Motor neuron (in vitro differentiated cells): ENCODE data around the gene MYF6. TPM values are rescaled to one million over a fixed set of nuclear protein-coding genes. Genes with fewer than 3 reads are reported as not detected.
A peak's percentile ranks its signal among the peaks of the same experiment; 100 is the strongest.

Experiments
- ATAC-seq, 8 experiments: fragments of 200-7000 bp; cut with Tn5 transposase; replicated peaks in 6 of 8; 2 replicates each; pipeline ENCODE4 v1.8.0; 2021; ENCODE audit warnings: mild to moderate bottlenecking in 8 of 8, moderate library complexity in 8 of 8
- H3K27ac ChIP-seq, 2 donors: fragments of 250-450 bp; sonication (Bioruptor Pico); 2 replicates each; pipeline ENCODE4 v1.9.0; 2021; ENCODE audit warnings: antibody characterized with exemption in 2 of 2, mild to moderate bottlenecking in 2 of 2, moderate library complexity in 1 of 2
- H3K4me1 ChIP-seq, 2 donors: fragments of 250-450 bp; sonication (Bioruptor Pico); replicated peaks in 1 of 2; 2 replicates each; pipeline ENCODE4 v1.6.1; 2021; ENCODE audit warnings: antibody characterized with exemption in 2 of 2, mild to moderate bottlenecking in 2 of 2, moderate library complexity in 1 of 2
- H3K4me3 ChIP-seq, 5 donors: fragments of 250-450 bp; sonication (Bioruptor Pico); 2 replicates each; pipeline ENCODE4 v1.9.0; 2021; ENCODE audit warnings: antibody characterized with exemption in 5 of 5, mild to moderate bottlenecking in 5 of 5, moderate library complexity in 4 of 5
- WGBS, 10 experiments: fragments of 450-650 bp; shearing (Covaris generic); methylation state at CpG; one replicate each; pipeline ENCODE4 v1.0.0; 2022; 5-methylcytosine and 5-hydroxymethylcytosine counted together
- in situ Hi-C, 9 experiments: fragments of 400-800 bp; cut with MboI; loops; one replicate each; pipeline ENCODE4 v1.15.0; 2021; ENCODE audit warnings: low sequenced_read_pairs in 9 of 9, low pct_unique_long_range_greater_than_20kb in 2 of 9; ENCODE audit not compliant: unreplicated experiment in 9 of 9
- total RNA-seq, 8 experiments: library from RNA; unstranded; fragments of 300-600 nt; gene quantifications; 2 replicates each; pipeline versions ENCODE4 v1.2.3 to v1.2.4, GENCODE V29; 2022

MYF6 gene
- total RNA-seq, 8 experiments from 2014 or later, result 0.24 TPM; not detected in 7

DNA sequence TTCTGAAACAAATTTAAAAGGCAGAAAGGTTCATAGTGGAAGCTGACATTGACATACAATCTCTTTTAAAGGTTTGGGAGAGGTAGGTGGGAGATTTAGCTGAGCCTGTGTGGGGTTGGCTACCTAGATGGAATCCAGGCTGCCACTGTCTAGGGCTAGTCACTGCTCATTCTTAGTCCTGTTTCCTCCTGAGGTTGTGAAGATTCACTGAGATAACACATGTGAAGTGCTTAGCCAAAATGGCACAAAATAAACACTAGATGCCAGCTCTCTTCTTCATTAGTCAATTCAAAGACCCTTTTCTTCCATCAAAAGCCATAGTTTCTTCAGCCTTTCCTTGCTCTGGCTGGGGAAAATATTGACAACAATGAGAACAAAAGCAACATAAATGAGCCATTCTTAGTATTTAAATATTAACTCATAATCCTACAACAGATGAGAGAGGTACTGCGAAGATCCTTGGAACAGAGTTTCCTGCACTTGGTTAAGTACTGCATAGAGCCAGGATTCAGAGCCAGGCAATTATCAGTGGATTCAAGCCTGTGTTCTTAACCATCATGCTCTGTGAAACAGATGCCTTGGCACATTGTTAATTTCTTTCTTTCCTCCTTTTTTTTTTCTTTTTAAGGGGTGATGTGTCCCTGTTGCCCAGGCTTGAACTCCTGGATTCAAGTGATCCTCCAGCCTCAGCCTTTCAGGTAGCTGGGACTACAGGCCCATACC lies 3.5 kb downstream of the MYF6 start:
- no peak for ATAC-seq
- H3K27ac ChIP-seq, result no peak overlapping the region
- WGBS, 10 experiments, result 20 to 100% (median 86%) methylated on average over 1 of the region's 1 CpG; no CpG with 5 or more reads in 3 of the 10 experiments
- in situ Hi-C loops, result no loop called here
- no peak overlapping the region for H3K4me3 ChIP-seq
- no peaks in the 10 kb centered on the region for H3K4me1 ChIP-seq

DNA sequence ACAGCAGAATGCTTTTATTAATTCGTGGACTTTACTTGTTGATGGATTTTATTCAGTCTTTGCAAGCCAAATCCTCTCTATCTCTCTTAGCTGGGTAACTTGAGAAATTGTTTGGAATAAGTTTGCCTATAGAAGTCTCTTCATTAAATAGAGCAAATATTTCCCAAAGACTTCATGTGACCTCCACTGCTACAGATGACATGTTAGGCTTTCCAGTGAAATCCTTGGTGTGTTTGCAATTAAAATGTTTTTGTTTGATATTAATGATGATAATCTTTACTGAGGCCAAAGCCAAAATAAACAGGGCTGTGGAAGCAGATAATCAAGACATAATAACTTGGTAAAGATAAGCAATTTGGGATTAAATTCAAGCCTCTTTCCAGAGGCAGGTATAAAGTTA lies 4.4 kb downstream of the MYF6 start:
- 33 to 89% (median 67%) methylated on average over 1 of the region's 1 CpG; no CpG with 5 or more reads in 3 of the 10 experiments for WGBS, 10 experiments

DNA sequence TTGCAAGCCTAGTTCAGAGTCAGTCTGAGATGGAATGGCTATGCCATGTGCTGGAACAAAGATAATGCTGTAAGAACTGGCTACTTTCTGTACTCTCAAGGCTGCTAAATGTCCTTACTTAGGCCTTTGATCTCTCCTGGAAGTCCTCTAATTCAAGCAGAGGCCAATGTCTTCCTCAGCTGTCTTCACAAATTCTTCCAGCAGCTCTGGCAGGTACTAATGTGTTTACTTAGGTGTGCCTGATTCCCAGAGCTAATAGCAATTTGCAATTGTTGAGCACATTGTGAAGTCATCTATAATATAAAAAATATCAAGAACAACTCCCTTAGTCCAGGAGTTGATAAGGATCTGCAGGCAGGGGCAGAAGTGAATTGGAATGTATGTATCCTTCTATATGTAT lies 5.4 kb downstream of the MYF6 start:
- Histone ChIP-seq H3K27ac (no peak overlapping the region), H3K4me3 (no peak overlapping the region), H3K4me1 (no peaks in the 10 kb centered on the region)
- in situ Hi-C loops, result no loop called here
- no peak for ATAC-seq

More for the DNA sequence above, 4.4 kb downstream of the MYF6 start:
- in situ Hi-C loops, result no loop called here
- Histone ChIP-seq H3K4me3 (no peak overlapping the region), H3K27ac (no peak overlapping the region), H3K4me1 (no peaks in the 10 kb centered on the region)
- ATAC-seq, result no peak

DNA sequence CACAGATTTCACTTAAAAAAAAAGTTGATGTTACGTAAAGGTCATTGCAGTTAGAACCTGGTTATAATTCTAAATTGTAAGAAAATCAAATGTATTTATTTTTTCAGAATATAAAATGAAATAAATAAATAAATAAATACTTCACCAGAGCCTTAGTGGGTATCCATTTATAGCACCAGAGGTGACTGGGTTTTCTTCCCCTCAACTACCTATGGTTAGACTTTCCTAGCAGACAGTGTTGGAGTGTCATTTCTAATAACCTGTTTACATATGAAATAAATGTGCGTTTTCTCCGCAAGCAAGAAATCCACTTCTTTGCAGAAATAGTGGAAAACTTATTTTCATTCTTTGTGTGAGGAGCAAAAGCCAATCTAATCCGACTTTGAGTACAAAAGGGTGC lies 6.0 kb downstream of the MYF6 start:
- in situ Hi-C loops, result no loop called here
- Histone ChIP-seq H3K27ac (no peak overlapping the region), H3K4me3 (no peak overlapping the region), H3K4me1 (no peaks in the 10 kb centered on the region)
- 73 to 100% (median 84%) methylated on average over 1 to 4 of the region's 4 CpGs for WGBS, 10 experiments
- ATAC-seq, result no peak

DNA sequence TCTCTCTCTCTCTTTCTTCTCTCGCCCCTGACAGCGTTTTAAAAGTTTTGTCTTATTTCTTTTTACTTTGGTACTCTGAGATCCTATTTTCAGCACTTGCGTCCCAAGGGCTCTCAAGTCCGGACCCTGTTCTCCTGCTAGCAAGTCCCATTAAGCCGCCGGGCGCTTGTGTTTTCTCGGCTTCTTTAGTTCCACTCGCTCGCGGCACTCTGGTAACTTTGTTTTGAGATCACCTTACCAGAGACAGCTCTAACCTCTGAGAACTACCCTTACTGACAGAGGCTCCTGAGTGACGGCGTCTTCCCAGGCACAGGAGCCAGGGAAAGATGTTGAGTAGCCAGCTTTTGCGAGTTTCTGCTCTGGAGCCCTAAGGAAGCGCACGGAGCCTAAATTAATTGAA lies 6.6 kb downstream of the MYF6 start:
- H3K4me3 ChIP-seq, result no peak overlapping the region
- ATAC-seq, result no peak
- in situ Hi-C loops, result no loop called here
- H3K4me1 ChIP-seq, result no peaks in the 10 kb centered on the region
- H3K27ac ChIP-seq, result no peak overlapping the region
- 28 to 82% (median 52%) methylated on average over 3 to 15 of the region's 16 CpGs for WGBS, 10 experiments

DNA sequence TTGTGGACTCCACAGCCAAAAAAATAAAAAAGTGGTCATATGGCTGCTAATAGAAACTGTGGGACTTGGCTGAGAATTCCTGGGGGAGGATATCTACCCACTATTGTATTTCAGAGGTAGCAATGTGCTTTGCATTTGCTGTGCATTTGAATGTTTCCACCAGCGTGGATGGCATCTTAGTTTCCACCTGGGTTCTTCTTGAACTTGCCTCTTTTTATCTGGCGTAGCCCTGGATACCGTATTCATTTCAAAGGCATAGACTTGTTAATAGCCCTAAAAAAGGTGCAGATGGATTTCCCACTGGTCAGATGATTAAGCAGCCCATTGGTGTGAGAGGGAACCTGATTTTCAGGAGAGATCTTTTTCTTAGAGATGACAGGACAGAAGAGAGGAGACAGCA lies 7.4 kb downstream of the MYF6 start:
- in situ Hi-C loops, result no loop called here
- Histone ChIP-seq H3K27ac (no peak overlapping the region), H3K4me1 (no peaks in the 10 kb centered on the region), H3K4me3 (no peak overlapping the region)
- WGBS, 10 experiments, result 29 to 100% (median 58%) methylated on average over 1 to 3 of the region's 3 CpGs; no CpG with 5 or more reads in 4 of the 10 experiments
- ATAC-seq, result no peak

DNA sequence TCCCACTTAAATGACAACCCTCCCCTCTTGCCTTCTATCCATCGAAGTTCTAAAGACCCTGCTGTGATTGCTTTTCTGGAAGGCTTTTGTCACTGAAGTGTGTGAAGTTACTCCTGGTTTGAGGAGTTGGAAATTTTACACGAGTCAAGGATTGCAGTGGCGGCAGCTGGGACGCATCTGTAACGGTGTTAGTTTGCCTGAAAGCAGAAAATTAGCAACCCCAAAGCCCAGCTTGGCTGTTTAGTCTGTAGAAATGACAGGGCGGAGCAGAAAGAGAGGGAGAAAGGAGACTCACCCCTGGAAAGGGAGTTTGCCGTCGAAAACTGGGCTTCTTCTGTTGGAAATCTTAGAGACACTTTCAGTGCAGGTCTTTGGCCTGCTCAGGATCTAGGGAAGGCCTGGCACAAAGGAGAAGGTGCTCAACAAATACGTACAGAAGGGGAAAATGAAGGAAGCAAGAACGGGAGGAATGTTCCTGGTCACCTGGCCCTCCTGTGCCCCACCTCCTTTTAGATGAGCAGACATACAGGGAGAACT lies 8.3 kb downstream of the MYF6 start:
- ATAC-seq, result no peak
- H3K27ac ChIP-seq, result no peak overlapping the region
- WGBS, 10 experiments, result 25 to 80% (median 62%) methylated on average over 1 to 10 of the region's 10 CpGs; no CpG with 5 or more reads in 2 of the 10 experiments
- no peaks in the 10 kb centered on the region for H3K4me1 ChIP-seq
- in situ Hi-C loops, result no loop called here
- no peak overlapping the region for H3K4me3 ChIP-seq

DNA sequence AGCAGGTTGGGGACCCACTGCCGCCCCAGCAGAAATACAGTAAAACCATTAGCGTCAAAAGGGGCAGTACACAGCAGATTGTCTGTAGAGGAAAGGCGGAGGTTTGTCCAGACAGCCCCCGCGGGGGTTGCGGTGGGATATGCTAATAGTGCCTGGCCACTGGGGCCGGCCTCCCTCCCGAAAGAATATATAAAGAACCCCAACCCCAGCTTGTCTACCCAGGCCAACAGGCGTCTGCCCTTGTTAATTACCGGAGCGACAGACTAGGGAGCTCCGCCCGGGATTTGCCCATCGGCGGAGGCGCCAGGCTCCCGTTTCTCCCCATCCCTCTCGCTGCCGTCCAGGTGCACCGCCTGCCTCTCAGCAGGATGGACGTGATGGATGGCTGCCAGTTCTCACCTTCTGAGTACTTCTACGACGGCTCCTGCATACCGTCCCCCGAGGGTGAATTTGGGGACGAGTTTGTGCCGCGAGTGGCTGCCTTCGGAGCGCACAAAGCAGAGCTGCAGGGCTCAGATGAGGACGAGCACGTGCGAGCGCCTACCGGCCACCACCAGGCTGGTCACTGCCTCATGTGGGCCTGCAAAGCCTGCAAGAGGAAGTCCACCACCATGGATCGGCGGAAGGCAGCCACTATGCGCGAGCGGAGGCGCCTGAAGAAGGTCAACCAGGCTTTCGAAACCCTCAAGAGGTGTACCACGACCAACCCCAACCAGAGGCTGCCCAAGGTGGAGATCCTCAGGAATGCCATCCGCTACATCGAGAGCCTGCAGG lies 9.4 kb downstream of the MYF6 start, which contains the start of gene MYF5:
Gene MYF5, plus strand, starts transcription at position 217 of the 774 bp plus-strand sequence. Its CDS starts 152 bp downstream, at position 369.
- in situ Hi-C loops, result no loop called here
- no peak for ATAC-seq

DNA sequence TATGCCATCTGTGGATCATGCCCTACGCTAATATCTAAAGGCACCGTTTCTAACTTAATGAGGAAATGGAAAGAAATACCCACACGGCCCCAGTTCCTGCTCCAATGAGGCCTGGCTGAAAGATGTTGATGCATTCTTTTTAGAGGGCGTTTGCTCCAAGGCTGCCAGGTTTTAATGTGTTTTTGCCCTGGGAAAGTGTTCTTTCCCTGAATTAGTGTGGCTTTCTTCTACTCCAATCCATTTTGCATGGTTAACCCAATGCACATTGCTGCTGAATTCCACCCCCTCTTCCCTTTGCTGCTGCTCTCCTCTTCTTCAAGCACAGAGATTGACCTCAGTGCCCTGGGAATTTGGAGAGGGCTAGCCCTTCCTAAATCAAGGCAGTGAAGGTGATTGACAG lies 10.4 kb downstream of the MYF6 start:
- in situ Hi-C loops, result no loop called here
- no peak overlapping the region for H3K4me3 ChIP-seq
- ATAC-seq, result peak in 2 of 8 experiments; percentile 25 to 52
- H3K4me1 ChIP-seq, result no peaks in the 10 kb centered on the region
- no peak overlapping the region for H3K27ac ChIP-seq
- 10 to 100% (median 79%) methylated on average over 2 to 4 of the region's 4 CpGs; no CpG with 5 or more reads in 3 of the 10 experiments for WGBS, 10 experiments

More for the DNA sequence above, 9.4 kb downstream of the MYF6 start, which contains the start of gene MYF5:
- Histone ChIP-seq H3K27ac (no peak within 1 kb of the TSS), H3K4me1 (no peaks in the 10 kb centered on the region), H3K4me3 (no peak within 1 kb of the TSS)
- 50 to 94% (median 76%) methylated on average over 2 to 15 of the region's 45 CpGs; no CpG with 5 or more reads in 2 of the 10 experiments for WGBS, 10 experiments

DNA sequence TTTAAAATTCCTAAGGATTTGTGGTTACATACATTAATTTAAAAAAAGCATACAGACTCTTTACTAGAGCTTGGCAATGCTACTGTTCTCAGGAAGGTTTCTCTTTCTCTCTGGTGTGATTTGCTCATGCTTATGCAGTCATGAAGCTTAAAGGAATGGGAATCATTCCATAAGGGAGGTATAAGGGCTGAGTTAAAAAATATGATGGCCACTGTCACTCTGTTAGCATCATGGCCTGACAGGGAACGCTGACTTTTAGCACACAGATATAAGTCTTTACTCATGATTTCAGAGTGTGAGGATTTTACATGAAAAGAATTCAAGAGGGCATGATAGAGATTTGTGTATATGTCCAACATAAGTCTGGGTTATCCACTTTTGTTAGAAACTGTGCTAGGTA lies 13.1 kb downstream of the MYF6 start:
- no peak overlapping the region for H3K27ac ChIP-seq
- no peaks in the 10 kb centered on the region for H3K4me1 ChIP-seq
- H3K4me3 ChIP-seq, result no peak overlapping the region
- WGBS, 10 experiments, result 29 to 100% (median 87%) methylated on average over 1 of the region's 1 CpG; no CpG with 5 or more reads in 3 of the 10 experiments
- in situ Hi-C loops, result no loop called here
- no peak for ATAC-seq

DNA sequence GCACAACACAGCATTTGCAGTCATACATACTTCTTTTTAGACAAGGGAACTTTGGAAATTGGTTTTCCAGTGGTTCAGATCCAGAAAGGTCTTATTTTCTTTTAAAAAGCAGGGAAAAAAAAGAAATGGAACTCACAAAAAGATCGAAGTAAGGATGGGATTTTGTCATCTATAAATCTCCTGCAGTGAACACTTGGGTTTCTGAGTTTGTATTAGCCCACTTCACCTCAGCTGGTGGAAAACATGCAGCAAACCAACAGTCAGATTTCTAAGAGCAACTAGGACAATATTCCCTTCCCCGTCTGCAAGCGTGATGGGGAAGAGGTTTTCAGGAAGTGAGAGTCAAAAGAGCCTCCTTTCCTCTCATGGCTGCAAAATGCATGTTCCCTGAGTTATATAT lies 13.9 kb downstream of the MYF6 start:
- 61 to 100% (median 94%) methylated on average over 1 to 3 of the region's 3 CpGs; no CpG with 5 or more reads in 3 of the 10 experiments for WGBS, 10 experiments
- in situ Hi-C loops, result no loop called here
- no peak overlapping the region for H3K4me3 ChIP-seq
- no peak for ATAC-seq
- H3K4me1 ChIP-seq, result no peaks in the 10 kb centered on the region
- no peak overlapping the region for H3K27ac ChIP-seq

DNA sequence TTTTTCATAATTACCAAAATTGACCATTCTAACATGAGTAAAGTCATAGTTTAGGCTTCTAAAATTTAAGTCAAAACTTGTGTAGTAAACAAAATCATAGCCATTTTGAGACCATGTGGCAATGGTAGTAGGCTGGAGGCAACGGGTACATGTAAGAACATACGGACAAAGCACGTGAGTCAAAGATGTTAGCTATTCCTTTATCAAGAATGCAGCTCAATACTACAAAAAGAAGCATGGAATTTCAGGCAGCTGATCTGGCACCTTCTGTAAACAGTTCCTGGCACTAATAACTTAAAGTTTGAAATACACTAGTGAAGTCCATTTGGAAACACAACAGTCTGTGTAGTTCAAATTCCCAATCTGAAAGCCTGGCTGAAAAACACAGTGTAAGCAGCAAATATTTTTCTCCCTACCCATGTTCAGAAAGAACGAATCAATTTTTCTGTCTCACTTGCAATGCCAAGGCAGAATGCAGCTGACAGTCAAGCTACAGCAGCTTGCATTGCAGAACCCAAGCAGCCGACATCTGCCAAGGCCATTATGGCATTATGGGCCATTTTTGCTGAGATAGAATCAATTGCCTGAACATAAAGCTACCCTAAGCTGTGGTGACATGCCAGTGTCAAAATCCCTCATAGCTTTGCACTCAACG lies 38.5 kb downstream of the MYF6 start:
- Histone ChIP-seq H3K4me1 (peaks cover 0 to 3% of the 10 kb centered on the region in 2 donors), H3K4me3 (no peak overlapping the region), H3K27ac (no peak overlapping the region)
- no peak for ATAC-seq
- 0 to 83% (median 68%) methylated on average over 2 to 6 of the region's 6 CpGs for WGBS, 10 experiments
- in situ Hi-C loops, result no loop called here

DNA sequence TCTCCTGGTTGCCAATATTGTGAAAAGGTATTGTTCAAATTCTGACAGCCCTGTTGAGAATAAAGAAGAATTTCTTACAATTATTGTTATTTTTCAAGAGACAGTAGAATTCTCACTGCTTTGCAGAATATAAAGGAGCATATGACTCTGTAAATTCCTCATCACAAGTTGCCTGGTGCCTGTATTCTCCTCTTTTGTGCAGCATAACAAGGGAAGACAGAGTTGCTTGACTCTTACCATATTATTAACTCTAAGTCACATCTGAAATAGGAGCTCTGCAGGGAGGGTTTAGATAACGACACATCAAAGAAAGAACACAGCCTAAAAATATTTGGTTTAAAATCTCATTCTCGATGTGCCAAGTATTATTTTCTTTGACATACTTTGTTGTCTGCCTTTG lies 40.4 kb downstream of the MYF6 start:
- peaks cover 0 to 3% of the 10 kb centered on the region in 2 donors for H3K4me1 ChIP-seq
- no peak overlapping the region for H3K27ac ChIP-seq
- WGBS, 10 experiments, result 5 to 88% (median 56%) methylated on average over 1 to 2 of the region's 2 CpGs
- H3K4me3 ChIP-seq, result no peak overlapping the region
- peak in 5 of 8 experiments; percentile 27 to 95 (median 64) for ATAC-seq
- in situ Hi-C loops, result no loop called here
